ENCODE data around the gene TSR3. TPM values are rescaled to one million over a fixed set of nuclear protein-coding genes. Genes with fewer than 3 reads are reported as not detected.
A peak's percentile ranks its signal among the peaks of the same experiment; 100 is the strongest.

The TSR3 gene
- total RNA-seq, 3 donors from 2014 or later (not counting 1 experiment from before 2014, with no cell fraction given): 29.4 to 34.7 (median 29.7) TPM

- no peaks in the 10 kb centered on the region for H3K9me3 ChIP-seq (ENCODE audit: control insufficient read depth, insufficient read depth, low read length)
- no peak for DNase-seq
- H3K27me3 ChIP-seq (ENCODE audit: control insufficient read depth, insufficient read depth, low read length): no peaks in the 10 kb centered on the region
- Mint-ChIP-seq H3K9me3 (no peaks in the 10 kb centered on the region), H3K4me3 (no peak overlapping the region), H3K4me1 (peaks cover 22 to 34% of the 10 kb centered on the region in 2 donors), H3K27ac (no peak overlapping the region), H3K27me3 (ENCODE audit: low read depth in 2 of 2) (no peaks in the 10 kb centered on the region), H3K36me3 (peaks cover 6% of the 10 kb centered on the region)
- peaks cover 81% of the 10 kb centered on the region for H3K36me3 ChIP-seq (ENCODE audit: control insufficient read depth, insufficient read depth, low read length)
- 95% methylated on average over 14 of the region's 14 CpGs for WGBS (ENCODE audit: insufficient coverage)
- ATAC-seq: no peak
- no peak for TF ChIP-seq CTCF (IDR thresholded peaks at IDR 0.05)
- intact Hi-C loops (cut with micrococcal nuclease): no loop called here
- no peak overlapping the region for H3K4me3 ChIP-seq (ENCODE audit: low read length)
- peaks cover 35% of the 10 kb centered on the region for H3K4me1 ChIP-seq (ENCODE audit: control insufficient read depth, insufficient read depth, low read length)
- no peak overlapping the region for H3K27ac ChIP-seq (ENCODE audit: low read length)
Observed at GRCh38 chr16:1316033-1316405, 35.7 kb downstream of the TSR3 start.

DNA sequence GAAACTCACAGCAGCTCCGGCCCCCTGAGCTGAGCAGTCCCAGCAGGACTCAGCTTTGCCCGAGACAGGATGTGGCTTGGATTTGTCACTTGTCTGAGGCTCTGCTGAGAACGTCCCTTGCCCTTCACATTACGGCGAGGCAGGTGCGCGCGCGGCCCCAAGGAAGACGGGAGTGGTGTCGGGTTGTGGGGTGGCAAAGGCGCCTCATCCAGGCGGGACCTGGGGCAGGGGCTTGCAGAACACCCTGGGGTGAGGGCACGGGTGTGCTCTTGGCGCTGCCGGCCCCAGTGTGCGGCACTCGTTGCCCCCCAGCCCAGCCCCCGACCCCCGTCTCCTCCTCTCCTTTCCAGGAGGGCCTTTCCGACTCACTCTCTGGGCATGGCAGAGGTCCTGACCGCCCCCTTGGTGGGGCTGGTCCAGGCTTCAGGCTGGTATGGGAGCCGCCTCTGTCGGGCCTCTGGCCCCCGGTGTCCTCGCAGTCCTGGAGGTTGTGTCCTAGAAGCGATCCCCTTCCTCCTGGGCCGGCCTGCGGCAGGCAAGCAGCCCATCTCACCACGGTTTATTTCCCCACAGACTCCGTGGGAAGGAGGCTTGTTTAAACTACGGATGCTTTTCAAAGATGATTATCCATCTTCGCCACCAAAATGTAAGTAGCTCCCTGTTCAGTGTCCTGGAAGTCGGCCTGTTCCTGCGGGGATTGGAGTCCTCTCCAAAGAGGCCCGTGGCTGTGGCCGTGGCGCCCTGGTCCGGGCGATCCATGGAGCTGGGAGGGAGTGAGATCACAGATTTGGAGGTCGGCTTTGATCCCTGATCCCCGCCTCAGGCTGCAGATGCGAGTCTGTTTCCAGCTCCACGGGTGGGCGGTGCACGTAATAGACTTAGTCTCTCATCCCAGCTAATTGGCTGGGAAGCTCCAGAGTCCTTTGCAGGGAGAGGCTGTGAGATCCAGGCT lies 36.3 kb downstream of the TSR3 start:
- Histone ChIP-seq H3K27me3 (ENCODE audit: control insufficient read depth, insufficient read depth, low read length) (no peaks in the 10 kb centered on the region), H3K27ac (ENCODE audit: low read length) (no peak overlapping the region), H3K9me3 (ENCODE audit: control insufficient read depth, insufficient read depth, low read length) (no peaks in the 10 kb centered on the region), H3K4me3 (ENCODE audit: low read length) (no peak overlapping the region), H3K36me3 (ENCODE audit: control insufficient read depth, insufficient read depth, low read length) (peaks cover 74% of the 10 kb centered on the region), H3K4me1 (ENCODE audit: control insufficient read depth, insufficient read depth, low read length) (peaks cover 41% of the 10 kb centered on the region)
- H3K4me1 Mint-ChIP-seq: peaks cover 28 to 41% of the 10 kb centered on the region in 2 donors
- H3K9me3 Mint-ChIP-seq: no peaks in the 10 kb centered on the region
- 88% methylated on average over 46 of the region's 46 CpGs for WGBS (ENCODE audit: insufficient coverage)
- ATAC-seq (no peak), DNase-seq (no peak)
- H3K36me3 Mint-ChIP-seq: peaks cover 6% of the 10 kb centered on the region
- intact Hi-C loops (cut with micrococcal nuclease): no loop called here
- H3K27ac Mint-ChIP-seq: peak overlapping the region in 1 of 2 donors; percentile 34
- H3K4me3 Mint-ChIP-seq: no peak overlapping the region
- H3K27me3 Mint-ChIP-seq (ENCODE audit: low read depth in 2 of 2): no peaks in the 10 kb centered on the region
- no peak for TF ChIP-seq CTCF (IDR thresholded peaks at IDR 0.05)

DNA sequence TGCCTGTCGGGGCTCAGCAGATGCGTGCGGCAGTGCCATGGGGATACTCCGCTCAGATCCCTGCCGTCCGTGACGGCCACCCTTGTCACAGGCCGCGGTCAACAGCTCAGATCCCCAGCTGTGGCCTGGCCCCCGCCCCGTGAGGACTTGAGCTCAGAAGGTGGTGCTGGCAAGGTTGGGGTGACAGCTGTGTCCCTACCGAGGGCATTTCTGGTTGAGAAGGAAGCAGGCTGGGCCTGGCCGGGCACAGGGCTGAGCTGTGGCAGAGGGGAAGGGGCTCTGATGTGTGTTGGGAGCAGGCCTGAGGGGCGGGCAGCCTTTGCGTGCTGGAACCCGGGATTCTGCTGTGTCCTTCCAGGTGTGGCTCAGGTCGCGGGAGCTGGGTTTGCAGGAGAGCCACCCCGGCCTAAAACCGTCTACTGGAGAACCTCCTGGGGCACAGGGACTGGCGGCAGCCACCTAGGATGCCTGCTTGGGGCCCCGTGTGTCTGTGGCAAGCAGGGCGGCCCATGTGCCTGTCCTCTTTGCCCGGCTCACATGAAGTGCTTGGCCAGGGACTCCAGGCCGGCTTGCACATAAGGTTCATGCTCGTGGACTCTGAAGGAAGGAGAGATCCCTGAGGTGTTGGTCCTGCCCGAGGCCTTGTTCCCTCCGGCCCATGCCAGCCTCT lies 37.1 kb downstream of the TSR3 start:
- ATAC-seq (no peak), DNase-seq (no peak)
- peak overlapping the region in 1 of 2 donors; percentile 46 for H3K27ac Mint-ChIP-seq
- peaks cover 44% of the 10 kb centered on the region for H3K4me1 ChIP-seq (ENCODE audit: control insufficient read depth, insufficient read depth, low read length)
- peaks cover 33 to 46% of the 10 kb centered on the region in 2 donors for H3K4me1 Mint-ChIP-seq
- no peaks in the 10 kb centered on the region for H3K27me3 Mint-ChIP-seq (ENCODE audit: low read depth in 2 of 2)
- H3K4me3 Mint-ChIP-seq: no peak overlapping the region
- H3K27ac ChIP-seq (ENCODE audit: low read length): no peak overlapping the region
- no peaks in the 10 kb centered on the region for H3K9me3 Mint-ChIP-seq
- H3K27me3 ChIP-seq (ENCODE audit: control insufficient read depth, insufficient read depth, low read length): no peaks in the 10 kb centered on the region
- H3K36me3 Mint-ChIP-seq: peaks cover 6% of the 10 kb centered on the region
- intact Hi-C loops (cut with micrococcal nuclease): no loop called here
- no peak overlapping the region for H3K4me3 ChIP-seq (ENCODE audit: low read length)
- no peak for TF ChIP-seq CTCF (IDR thresholded peaks at IDR 0.05)
- H3K36me3 ChIP-seq (ENCODE audit: control insufficient read depth, insufficient read depth, low read length): peaks cover 66% of the 10 kb centered on the region
- WGBS (ENCODE audit: insufficient coverage): 93% methylated on average over 28 of the region's 28 CpGs
- no peaks in the 10 kb centered on the region for H3K9me3 ChIP-seq (ENCODE audit: control insufficient read depth, insufficient read depth, low read length)
